Upper lobe of left lung (tissue), 4 donors: Measurements from ENCODE around the gene YAP1.

Experiments used
- CTCF ChIP-seq, 6 experiments: fragments of 450-650 bp in 4 of 6; fragments of 200-600 bp in 2 of 6; sonication (generic) in 2 of 6; IDR thresholded peaks; one replicate each; pipeline ENCODE4 v1.5.1; 2016 to 2019; ENCODE audit warnings: antibody characterized with exemption in 6 of 6
- EP300 ChIP-seq, 4 donors: sonication (generic); formaldehyde crosslinking; IDR thresholded peaks; one replicate each; pipeline ENCODE4 v1.5.1; 2017; ENCODE audit warnings: antibody characterized with exemption in 4 of 4, control low read depth in 2 of 4
- POLR2A ChIP-seq, 4 donors: fragments of 450-650 bp; IDR thresholded peaks; one replicate each; pipeline ENCODE4 v1.5.1; 2016 to 2017; ENCODE audit warnings: antibody characterized with exemption in 4 of 4, mild to moderate bottlenecking in 2 of 4
- POLR2AphosphoS5 ChIP-seq, 2 donors: sonication (generic); formaldehyde crosslinking; IDR thresholded peaks; one replicate each; pipeline ENCODE4 v1.5.1; 2017; ENCODE audit warnings: antibody characterized with exemption in 2 of 2

- TF ChIP-seq POLR2A (IDR thresholded peaks at IDR 0.05) (no peak), CTCF (IDR thresholded peaks at IDR 0.05) (no peak), POLR2AphosphoS5 (IDR thresholded peaks at IDR 0.05) (no peak), EP300 (IDR thresholded peaks at IDR 0.05) (no peak)
Observed at GRCh38 chr11:102253020-102253715, 142.9 kb downstream of the YAP1 start.
